HG02973 (cell line): ENCODE measurements around the gene MTMR1.

Source experiments
- ATAC-seq: cut with Tn5 transposase; IDR thresholded peaks from one replicate; pipeline ENCODE4 v1.9.1; 2021; ENCODE audit warnings: moderate library complexity; ENCODE audit not compliant: unreplicated experiment

Gene MTMR1

DNA sequence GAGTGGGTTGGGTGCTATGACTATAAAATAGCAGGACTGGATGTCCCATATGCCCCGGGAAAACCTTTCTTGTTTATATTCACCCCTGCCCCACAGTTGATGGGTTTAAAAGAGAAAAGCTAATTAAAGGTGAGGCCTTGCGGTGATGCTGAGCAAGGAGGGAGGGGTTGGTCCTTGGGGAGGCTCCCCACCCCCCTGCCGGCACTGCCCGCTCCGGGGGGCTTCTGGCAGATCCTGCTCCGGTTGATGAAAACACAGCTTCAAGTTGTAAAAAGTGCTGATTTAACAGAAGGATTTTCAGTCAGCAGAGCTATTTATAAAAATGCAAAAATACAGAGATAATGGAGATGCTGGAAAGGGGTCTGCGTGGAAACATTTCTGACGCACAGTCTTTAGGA, 68.6 kb downstream of the MTMR1 start:
- no peak for ATAC-seq

- ATAC-seq, result no peak
Measured at GRCh38 chrX:150762258-150763165, 69.3 kb downstream of the MTMR1 start.

- ATAC-seq, result no peak
Measured at GRCh38 chrX:150763303-150763797, 70.2 kb downstream of the MTMR1 start.

GRCh38 chrX:150763810-150764209, 70.6 kb downstream of the MTMR1 start:
- ATAC-seq, result no peak

DNA sequence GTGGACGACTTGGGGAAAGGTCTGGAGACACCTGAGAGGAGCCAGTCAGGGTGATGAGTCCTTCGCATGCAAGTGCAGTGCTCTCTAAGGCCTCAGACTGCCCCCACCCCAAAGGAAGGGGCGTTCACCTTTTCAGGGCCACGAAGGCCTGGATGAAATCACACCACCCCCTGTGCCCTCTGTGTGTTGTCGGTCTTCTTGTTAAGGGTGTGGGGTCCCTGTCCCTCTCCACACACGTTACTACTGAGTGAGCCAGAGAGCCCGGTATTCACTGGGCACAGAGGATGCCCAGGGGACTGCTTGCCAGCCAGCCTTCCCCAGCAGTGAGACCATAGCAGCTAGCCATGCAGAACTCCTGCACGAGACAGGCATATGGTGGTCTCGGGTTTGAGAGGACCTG, 72.0 kb downstream of the MTMR1 start:
- ATAC-seq, result no peak

GRCh38 chrX:150765782-150766350, 72.7 kb downstream of the MTMR1 start:
- ATAC-seq, result no peak

GRCh38 chrX:150766351-150767044, 73.3 kb downstream of the MTMR1 start:
- no peak for ATAC-seq

DNA sequence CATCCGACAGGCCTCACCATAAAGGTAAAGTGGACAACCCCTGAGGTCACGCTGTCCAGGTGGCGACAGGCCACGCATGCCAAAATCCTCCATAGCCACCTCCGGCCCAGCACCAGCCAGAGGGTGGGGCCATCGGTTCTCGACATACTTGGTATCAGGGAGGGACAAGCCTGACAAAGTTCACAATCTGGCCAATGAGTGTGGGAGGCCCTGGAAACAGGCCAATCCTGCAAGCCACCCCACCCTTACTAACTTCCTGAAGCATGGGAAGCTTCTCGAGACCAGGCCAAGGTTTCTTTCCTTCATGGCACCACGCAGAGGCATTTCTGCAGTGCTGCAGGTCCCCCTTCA, 73.8 kb downstream of the MTMR1 start:
- no peak for ATAC-seq

GRCh38 chrX:150767475-150768131, 74.4 kb downstream of the MTMR1 start:
- peak; percentile 50 for ATAC-seq

- no peak for ATAC-seq
Measured at GRCh38 chrX:150768132-150768485, 74.9 kb downstream of the MTMR1 start.

DNA sequence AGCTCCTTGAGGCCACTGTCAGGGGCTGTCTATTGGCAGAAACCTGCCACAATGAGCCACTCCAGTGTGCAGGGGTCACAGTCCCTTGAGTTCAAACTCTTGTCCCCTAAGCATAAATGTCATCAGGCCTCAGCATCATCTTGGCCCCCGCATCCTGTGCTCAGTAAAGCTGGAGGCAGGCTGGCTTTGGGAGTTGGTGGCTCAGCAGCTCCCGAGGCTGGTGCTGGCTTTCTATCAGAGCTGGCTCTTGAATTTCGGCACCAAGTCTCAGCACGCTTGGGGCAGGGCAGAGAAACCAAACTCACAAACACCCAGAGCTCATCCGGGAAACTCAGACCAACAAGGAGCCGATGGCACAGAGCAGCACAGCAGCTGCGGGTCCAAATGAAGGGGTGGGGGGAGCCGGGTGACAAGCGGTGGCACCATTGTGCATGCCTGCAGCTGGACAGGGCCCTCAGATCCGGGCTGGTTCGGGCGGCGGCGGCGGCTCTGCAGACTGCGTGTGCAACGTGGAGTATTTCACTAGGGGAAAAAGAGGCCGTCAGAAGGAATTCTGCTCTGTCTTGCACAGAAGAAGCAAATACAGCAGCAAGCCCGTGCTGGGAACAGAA, 75.5 kb downstream of the MTMR1 start:
- ATAC-seq, result no peak

DNA sequence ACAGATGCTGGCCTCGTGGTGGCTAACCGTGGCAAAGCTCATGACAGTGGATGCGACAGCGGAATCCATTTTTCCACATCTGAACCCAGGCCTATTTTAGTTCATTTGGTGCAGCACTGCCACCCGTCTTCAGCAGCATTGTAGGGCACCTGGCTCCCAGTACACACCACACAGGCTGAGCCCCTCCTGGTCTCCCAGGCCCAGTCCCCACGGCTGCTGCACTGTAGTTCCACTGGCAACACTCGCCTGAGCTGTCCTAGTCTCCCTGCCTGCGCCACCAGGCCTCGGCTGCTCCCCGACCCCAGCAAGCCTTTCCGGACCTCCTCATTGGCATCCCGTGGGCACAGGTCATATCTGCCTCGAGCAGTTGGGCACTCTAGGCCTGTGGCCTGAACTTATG, 76.2 kb downstream of the MTMR1 start:
- no peak for ATAC-seq

DNA sequence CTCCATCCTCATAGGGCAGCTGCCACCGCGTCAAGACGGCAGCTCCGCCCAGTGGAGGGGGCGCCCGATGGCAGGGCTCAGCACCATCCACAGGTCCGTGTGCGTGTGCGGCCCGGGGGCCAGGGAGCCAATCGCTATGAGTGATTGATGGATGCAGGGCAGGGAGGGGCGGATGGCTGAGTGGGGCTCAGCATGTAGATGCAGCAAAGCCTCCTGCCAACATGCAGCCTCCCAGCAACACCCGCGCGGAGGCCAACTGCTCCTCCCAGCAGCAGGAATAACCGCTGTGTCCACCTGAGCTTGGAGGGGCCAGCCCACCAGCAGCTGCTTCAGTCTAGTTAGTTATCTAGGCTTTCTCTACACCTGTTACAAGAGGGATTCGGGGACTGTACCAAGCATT, 77.4 kb downstream of the MTMR1 start:
- ATAC-seq, result no peak

GRCh38 chrX:150771116-150771515, 77.9 kb downstream of the MTMR1 start:
- ATAC-seq, result no peak

- peak; percentile 83 for ATAC-seq
Measured at GRCh38 chrX:150772150-150772970, 79.2 kb downstream of the MTMR1 start.

- ATAC-seq, result no peak
Measured at GRCh38 chrX:150773117-150773516, 79.9 kb downstream of the MTMR1 start.

DNA sequence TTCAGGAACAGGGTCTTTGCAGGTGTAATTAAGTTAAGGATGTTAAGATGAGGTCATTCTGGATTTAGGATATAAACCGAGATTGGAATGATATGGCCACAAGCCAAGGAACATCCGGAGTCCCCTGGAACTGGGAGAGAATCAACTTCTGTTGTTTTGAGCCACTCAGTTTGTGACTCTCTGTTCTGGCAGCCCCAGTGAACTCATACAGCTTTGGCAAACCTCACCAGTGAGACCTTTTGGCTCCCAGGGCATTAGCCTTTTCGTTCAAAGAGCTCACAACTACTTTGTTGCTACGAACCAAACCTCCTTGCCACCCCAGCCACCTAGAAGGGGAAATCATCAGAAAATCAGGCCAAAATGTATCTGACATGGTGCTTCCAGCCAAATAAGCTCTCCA, 80.4 kb downstream of the MTMR1 start:
- ATAC-seq, result no peak

- no peak for ATAC-seq
Measured at GRCh38 chrX:150774798-150775568, 81.8 kb downstream of the MTMR1 start.

DNA sequence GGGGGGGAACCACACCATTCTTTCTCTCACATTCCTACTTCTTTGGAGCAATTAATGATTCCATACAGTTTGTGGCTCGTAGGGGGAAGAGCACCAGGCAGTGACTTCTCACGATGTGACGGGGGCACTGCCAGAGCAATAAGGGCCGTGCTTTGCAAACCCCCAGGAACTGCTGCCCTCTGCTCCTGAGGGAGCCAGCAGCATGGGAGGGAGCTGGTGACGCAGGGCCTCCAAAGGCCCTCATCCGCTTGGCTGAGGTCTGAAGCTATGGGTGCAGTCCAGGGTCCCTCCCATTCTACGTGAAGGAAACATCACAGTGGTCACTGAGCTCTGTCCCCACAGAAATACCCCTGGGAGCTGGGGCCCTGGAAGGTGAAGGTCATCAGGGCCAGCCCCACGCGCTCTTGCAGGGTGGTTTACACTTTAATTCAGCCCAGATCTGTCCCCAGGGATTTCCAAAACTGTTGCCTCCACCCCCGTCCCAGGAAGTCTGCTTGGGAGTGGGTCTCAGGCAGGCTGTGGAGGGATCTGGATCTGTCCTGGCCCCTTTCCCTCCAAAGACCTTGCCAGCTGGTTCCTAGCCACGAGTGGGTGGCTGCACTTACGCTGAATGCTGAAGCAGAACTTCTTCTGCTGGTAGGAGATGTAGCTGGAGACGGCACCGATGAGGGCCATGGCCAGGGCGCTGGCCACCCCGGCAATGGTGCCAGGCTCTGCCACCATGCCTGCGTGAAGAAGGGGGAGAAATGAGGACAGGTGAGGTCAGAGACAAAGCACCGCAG, 82.6 kb downstream of the MTMR1 start:
- ATAC-seq, result no peak
